Measurements from ENCODE around the gene PRKG1.

Gene PRKG1

DNA sequence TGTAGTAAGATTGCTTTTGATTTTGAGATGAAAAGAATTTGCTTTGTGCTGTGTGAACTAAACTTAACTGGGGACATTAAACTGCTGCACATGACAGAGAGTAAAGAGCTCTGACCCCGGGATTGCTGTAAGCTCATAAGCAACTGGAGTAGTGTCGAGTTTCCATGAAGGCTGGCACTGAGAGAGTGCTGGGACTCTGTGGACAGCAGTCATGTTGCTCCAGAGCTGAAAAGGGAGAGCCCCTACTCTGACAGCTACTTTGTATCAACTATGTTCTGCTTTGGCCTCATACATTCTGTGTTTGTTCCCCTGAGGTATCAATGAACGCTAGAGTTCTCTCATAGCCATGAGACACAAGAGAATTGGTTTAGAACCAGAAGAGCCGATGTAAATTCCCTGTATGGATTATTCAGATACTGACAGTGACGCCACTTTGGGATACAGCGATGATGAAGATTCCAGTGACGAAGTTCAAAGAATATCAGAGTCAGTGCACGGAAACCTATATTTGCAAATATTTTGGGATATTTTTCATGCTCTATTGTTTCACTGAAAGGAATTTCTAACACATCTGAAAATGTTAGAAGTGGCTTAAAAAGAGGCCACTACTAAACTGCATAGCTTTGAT lies 1053.9 kb downstream of the PRKG1 start:
- TF ChIP-seq, protein P1, sequence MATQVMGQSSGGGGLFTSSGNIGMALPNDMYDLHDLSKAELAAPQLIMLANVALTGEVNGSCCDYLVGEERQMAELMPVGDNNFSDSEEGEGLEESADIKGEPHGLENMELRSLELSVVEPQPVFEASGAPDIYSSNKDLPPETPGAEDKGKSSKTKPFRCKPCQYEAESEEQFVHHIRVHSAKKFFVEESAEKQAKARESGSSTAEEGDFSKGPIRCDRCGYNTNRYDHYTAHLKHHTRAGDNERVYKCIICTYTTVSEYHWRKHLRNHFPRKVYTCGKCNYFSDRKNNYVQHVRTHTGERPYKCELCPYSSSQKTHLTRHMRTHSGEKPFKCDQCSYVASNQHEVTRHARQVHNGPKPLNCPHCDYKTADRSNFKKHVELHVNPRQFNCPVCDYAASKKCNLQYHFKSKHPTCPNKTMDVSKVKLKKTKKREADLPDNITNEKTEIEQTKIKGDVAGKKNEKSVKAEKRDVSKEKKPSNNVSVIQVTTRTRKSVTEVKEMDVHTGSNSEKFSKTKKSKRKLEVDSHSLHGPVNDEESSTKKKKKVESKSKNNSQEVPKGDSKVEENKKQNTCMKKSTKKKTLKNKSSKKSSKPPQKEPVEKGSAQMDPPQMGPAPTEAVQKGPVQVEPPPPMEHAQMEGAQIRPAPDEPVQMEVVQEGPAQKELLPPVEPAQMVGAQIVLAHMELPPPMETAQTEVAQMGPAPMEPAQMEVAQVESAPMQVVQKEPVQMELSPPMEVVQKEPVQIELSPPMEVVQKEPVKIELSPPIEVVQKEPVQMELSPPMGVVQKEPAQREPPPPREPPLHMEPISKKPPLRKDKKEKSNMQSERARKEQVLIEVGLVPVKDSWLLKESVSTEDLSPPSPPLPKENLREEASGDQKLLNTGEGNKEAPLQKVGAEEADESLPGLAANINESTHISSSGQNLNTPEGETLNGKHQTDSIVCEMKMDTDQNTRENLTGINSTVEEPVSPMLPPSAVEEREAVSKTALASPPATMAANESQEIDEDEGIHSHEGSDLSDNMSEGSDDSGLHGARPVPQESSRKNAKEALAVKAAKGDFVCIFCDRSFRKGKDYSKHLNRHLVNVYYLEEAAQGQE (IDR thresholded peaks at IDR 0.05; ENCODE audit: insufficient read depth in 1 of 2, low read depth in 2 of 2, low read length in 2 of 2), result no peak
- TF ChIP-seq TAF1 (IDR thresholded peaks at IDR 0.05; ENCODE audit: borderline replicate concordance, insufficient read depth, low read length) (no peak), FOXP2 (optimal IDR thresholded peaks at IDR 0.05; ENCODE audit: borderline replicate concordance, extremely low read depth, extremely low read length, insufficient read depth) (no peak), SIN3A (IDR thresholded peaks at IDR 0.05; ENCODE audit: borderline replicate concordance, insufficient read depth, low read length) (no peak), POLR2AphosphoS5 (IDR thresholded peaks at IDR 0.05; ENCODE audit: low read depth, low read length) (no peak)

DNA sequence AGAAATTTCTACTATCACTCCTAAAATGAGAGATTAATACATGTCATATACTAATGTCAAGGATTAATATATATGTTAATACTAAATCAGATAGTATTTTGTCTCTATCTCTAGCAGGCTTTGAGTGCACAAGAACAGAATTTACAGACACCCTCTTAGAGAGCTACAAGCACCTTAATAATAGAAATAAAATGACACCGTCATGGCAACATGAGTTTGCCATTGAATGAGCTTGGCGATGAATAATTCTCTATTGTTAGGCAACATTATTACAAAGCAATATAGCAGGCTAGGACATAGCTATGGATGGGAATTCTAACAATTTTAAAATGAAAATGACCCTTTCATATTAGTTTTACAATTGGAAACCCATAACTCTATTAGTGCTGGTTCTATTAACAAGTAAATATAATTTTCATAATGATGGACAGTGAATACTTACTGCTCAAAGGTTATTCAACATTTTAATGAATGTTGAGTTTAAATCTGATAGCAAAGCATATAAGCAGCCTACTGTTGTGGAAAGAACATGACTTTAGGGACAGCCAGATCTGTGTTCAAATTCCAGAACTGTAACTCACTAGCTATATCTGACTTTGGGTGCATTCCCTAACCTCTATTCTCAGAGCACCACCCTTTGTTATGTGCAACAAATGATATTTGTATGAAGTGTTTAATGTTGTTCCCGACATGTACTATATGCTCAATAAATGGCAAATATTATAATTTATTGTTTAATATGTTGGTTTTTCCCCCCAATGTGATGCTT lies 1055.3 kb downstream of the PRKG1 start:
- TF ChIP-seq, protein P1 (IDR thresholded peaks at IDR 0.05; ENCODE audit: insufficient read depth in 1 of 2, low read depth in 2 of 2, low read length in 2 of 2), result no peak
- TF ChIP-seq POLR2AphosphoS5 (IDR thresholded peaks at IDR 0.05; ENCODE audit: low read depth, low read length), result no peak
- no peak for TF ChIP-seq TAF1 (IDR thresholded peaks at IDR 0.05; ENCODE audit: borderline replicate concordance, insufficient read depth, low read length)
- no peak for TF ChIP-seq FOXP2 (optimal IDR thresholded peaks at IDR 0.05; ENCODE audit: borderline replicate concordance, extremely low read depth, extremely low read length, insufficient read depth)
- TF ChIP-seq SIN3A (IDR thresholded peaks at IDR 0.05; ENCODE audit: borderline replicate concordance, insufficient read depth, low read length), result no peak

DNA sequence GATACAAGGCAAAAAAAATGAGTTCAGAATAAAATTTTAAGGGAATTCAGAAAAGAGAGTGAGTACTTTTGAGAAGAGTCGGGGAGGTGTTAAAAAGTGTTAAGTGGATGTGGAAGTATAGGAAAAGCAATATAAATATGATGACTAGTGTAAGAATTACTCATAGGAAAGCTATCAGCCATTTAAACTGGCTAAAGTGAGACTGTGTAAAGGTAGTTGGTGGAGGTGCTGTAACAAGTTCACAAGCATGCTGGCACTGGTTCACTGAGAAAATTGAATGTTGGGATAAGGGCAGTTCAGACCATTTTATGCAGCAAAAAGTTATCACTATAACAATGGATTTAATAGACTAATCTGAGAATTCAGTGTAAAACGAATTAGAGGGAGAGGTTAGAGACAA lies 1060.8 kb downstream of the PRKG1 start:
- TF ChIP-seq SIN3A (IDR thresholded peaks at IDR 0.05; ENCODE audit: borderline replicate concordance, insufficient read depth, low read length), result no peak
- TF ChIP-seq, protein P1 (IDR thresholded peaks at IDR 0.05; ENCODE audit: insufficient read depth in 1 of 2, low read depth in 2 of 2, low read length in 2 of 2), result no peak

GRCh38 chr10:52136921-52137320 lies 1062.6 kb downstream of the PRKG1 start:
- TF ChIP-seq, protein P1 (IDR thresholded peaks at IDR 0.05; ENCODE audit: insufficient read depth in 1 of 2, low read depth in 2 of 2, low read length in 2 of 2), result no peak
- TF ChIP-seq TAF1 (IDR thresholded peaks at IDR 0.05; ENCODE audit: borderline replicate concordance, insufficient read depth, low read length) (no peak), SIN3A (IDR thresholded peaks at IDR 0.05; ENCODE audit: borderline replicate concordance, insufficient read depth, low read length) (no peak), FOXP2 (optimal IDR thresholded peaks at IDR 0.05; ENCODE audit: borderline replicate concordance, extremely low read depth, extremely low read length, insufficient read depth) (no peak), POLR2AphosphoS5 (IDR thresholded peaks at IDR 0.05; ENCODE audit: low read depth, low read length) (no peak)
